Measurements from ENCODE around the gene POU3F1.

The POU3F1 gene

GRCh38 chr1:38050397-38051078 lies 3.9 kb upstream of the POU3F1 start (continued):
- no peak for TF ChIP-seq ZNF148 (tag by site-specific recombination; IDR thresholded peaks at IDR 0.05; ENCODE audit: borderline replicate concordance)
- TF ChIP-seq PRDM10 (tag by site-specific recombination; IDR thresholded peaks at IDR 0.05) = 0 out of 2 replicates have a peak, but pooled peaks have one; percentile 24
- no peak for TF ChIP-seq ZNF211 (tag by site-specific recombination; IDR thresholded peaks at IDR 0.05; ENCODE audit: low read depth)
- TF ChIP-seq GLIS2 (tag by site-specific recombination; IDR thresholded peaks at IDR 0.05) = peak; percentile 37
- peak; percentile 61 for TF ChIP-seq GLIS1 (tag by site-specific recombination; IDR thresholded peaks at IDR 0.05)
- TF ChIP-seq ZBTB8A (tag by site-specific recombination; IDR thresholded peaks at IDR 0.05) = peak; percentile 31; the same call in 1 of the 2 replicates
- peak; percentile 63 for TF ChIP-seq ZIC2 (tag by site-specific recombination; IDR thresholded peaks at IDR 0.05)
- TF ChIP-seq ZNF837 (tag by site-specific recombination; IDR thresholded peaks at IDR 0.05) = no peak
- no peak for TF ChIP-seq SETDB1 (IDR thresholded peaks at IDR 0.05; ENCODE audit: insufficient read length, low read length)

GRCh38 chr1:38047603-38048141 lies 1.1 kb upstream of the POU3F1 start:
- Histone ChIP-seq H3K4me1 (ENCODE audit: control insufficient read depth, insufficient read depth, low read length) (no peaks in the 10 kb centered on the region), H3K27ac (ENCODE audit: extremely low read depth, low read depth, low read length) (no peak overlapping the region), H3K9me3 (ENCODE audit: control insufficient read depth, insufficient read depth, low read depth, low read length) (no peaks in the 10 kb centered on the region), H3K4me3 (ENCODE audit: low read depth, low read length) (peak overlapping the region; percentile 44), H3K36me3 (ENCODE audit: control insufficient read depth in 2 of 2, insufficient read depth in 1 of 2, low read length in 2 of 2) (no peaks in the 10 kb centered on the region)
- ChIA-PET POLR2A (interaction anchor here (0.9 kb wide), 1 partner anchor 91 kb away, joined by 4 read pairs; no protein-coding TSS in a partner anchor), CTCF (interaction anchor here (1.4 kb wide), 1 partner anchor 24 kb away, joined by 4 read pairs; no protein-coding TSS in a partner anchor)
- TF ChIP-seq ZNF133 (tag by site-specific recombination; IDR thresholded peaks at IDR 0.05) = no peak
- peak; percentile 89 for TF ChIP-seq REST (tag by site-specific recombination; IDR thresholded peaks at IDR 0.05)
- TF ChIP-seq ZNF510 (tag by site-specific recombination; IDR thresholded peaks at IDR 0.05; ENCODE audit: insufficient replicate concordance) = no peak
